Smooth muscle cell (in vitro differentiated cells): Measurements from ENCODE around the gene TP53RK. TPM values are rescaled to one million over a fixed set of nuclear protein-coding genes. Genes with fewer than 3 reads are reported as not detected.

Experiments used
- DNase-seq: peaks from one replicate; lab custom pipeline; 2025; ENCODE audit not compliant: unreplicated experiment; lab: John Stamatoyannopoulos, UW
- H2AFZ ChIP-seq: fragments of 200-600 bp; sonication (generic); 2 replicates; pipeline ENCODE4 v1.6.0; 2016; ENCODE audit warnings: antibody characterized with exemption, low read depth, mild to moderate bottlenecking
- H3F3A ChIP-seq: fragments of 200-600 bp; sonication (generic); 2 replicates; pipeline ENCODE4 v1.6.0; 2017; ENCODE audit warnings: antibody characterized with exemption, low read depth
- H3K27ac ChIP-seq: fragments of 200-600 bp; sonication (generic); 2 replicates; pipeline ENCODE4 v1.5.1; 2016; ENCODE audit warnings: low read depth, mild to moderate bottlenecking
- H3K27me3 ChIP-seq: fragments of 200-600 bp; sonication (generic); 2 replicates; pipeline ENCODE4 v1.6.1; 2016; ENCODE audit warnings: low read depth, mild to moderate bottlenecking
- H3K36me3 ChIP-seq: fragments of 200-600 bp; sonication (generic); 2 replicates; pipeline ENCODE4 v1.5.1; 2016; ENCODE audit warnings: low read depth
- H3K4me1 ChIP-seq: fragments of 200-600 bp; sonication (generic); 2 replicates; pipeline ENCODE4 v1.5.1; 2016; ENCODE audit warnings: low read depth
- H3K4me2 ChIP-seq: fragments of 200-600 bp; sonication (generic); 2 replicates; pipeline ENCODE4 v1.6.0; 2016; ENCODE audit warnings: mild to moderate bottlenecking
- H3K4me3 ChIP-seq: fragments of 200-600 bp; sonication (generic); 2 replicates; pipeline ENCODE4 v1.5.1; 2016; ENCODE audit warnings: mild to moderate bottlenecking
- H3K79me2 ChIP-seq: fragments of 200-600 bp; sonication (generic); 2 replicates; pipeline ENCODE4 v1.6.0; 2016; ENCODE audit warnings: low read depth, mild to moderate bottlenecking
- H3K9ac ChIP-seq: fragments of 200-600 bp; sonication (generic); 2 replicates; pipeline ENCODE4 v1.6.0; 2016; ENCODE audit warnings: low read depth
- H3K9me3 ChIP-seq: fragments of 200-600 bp; sonication (generic); replicated peaks from 2 replicates; pipeline ENCODE4 v1.5.1; 2016; ENCODE audit warnings: low read depth
- H4K20me1 ChIP-seq: fragments of 200-600 bp; sonication (generic); 2 replicates; pipeline ENCODE4 v1.6.0; 2016; ENCODE audit warnings: low read depth
- WGBS: methylation state at CpG from one replicate; pipeline ENCODE4 v1.1.7; 2016; ENCODE audit warnings: low lambda C conversion rate; 5-methylcytosine and 5-hydroxymethylcytosine counted together
- polyA plus RNA-seq: library from polyadenylated mRNA; unstranded; fragments of >200 nt; fragmentation: Nextera tagmentation; extraction: Ambion mirVana; gene quantifications from 2 replicates; pipeline ENCODE4 v1.2.1, GENCODE V29; 2016
- total RNA-seq: library from RNA; depleted of rRNA; stranded (reverse); fragments of >200 nt; gene quantifications from 2 replicates; pipeline ENCODE4 v1.2.3, GENCODE V29; 2014
- TF ChIP-seq, protein P1 (sequence below): fragments of 200-600 bp; sonication (generic); IDR thresholded peaks from 2 replicates; pipeline ENCODE4 v1.5.1; 2017; ENCODE audit warnings: borderline replicate concordance, mild to moderate bottlenecking, antibody characterized with exemption; ENCODE audit not compliant: insufficient read depth, poor library complexity, severe bottlenecking

TP53RK gene
- total and polyA plus RNA-seq, 2 experiments from 2014 or later: 26.5 to 30.9 TPM

DNA sequence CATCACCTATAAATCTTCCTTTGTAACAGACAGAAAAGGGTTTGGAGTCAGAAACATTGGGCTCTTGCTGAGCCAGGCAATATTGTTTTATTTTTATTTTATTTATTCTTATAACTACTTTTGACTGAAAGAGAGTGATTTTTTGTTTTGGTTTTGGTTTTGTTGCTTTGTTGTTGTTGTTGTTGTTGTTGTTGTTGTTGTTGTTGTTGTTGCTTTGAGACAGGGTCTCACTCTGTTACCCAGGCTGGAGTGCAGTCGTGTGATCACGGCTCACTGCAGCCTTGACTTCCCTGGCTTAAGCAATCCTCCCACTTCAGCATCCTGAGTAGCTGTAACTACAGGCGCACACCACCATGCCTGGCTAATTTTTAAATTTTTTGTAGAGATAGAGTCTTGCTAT is 22.9 kb downstream of the TP53RK start:
- peaks cover 9% of the 10 kb centered on the region for H3K36me3 ChIP-seq
- H3K27me3 ChIP-seq: no peaks in the 10 kb centered on the region
- no peak for DNase-seq
- H3K4me1 ChIP-seq: no peaks in the 10 kb centered on the region
- no peaks in the 10 kb centered on the region for H3F3A ChIP-seq
- H3K4me2 ChIP-seq: no peak overlapping the region
- no peaks in the 10 kb centered on the region for H3K79me2 ChIP-seq
- TF ChIP-seq, protein P1, sequence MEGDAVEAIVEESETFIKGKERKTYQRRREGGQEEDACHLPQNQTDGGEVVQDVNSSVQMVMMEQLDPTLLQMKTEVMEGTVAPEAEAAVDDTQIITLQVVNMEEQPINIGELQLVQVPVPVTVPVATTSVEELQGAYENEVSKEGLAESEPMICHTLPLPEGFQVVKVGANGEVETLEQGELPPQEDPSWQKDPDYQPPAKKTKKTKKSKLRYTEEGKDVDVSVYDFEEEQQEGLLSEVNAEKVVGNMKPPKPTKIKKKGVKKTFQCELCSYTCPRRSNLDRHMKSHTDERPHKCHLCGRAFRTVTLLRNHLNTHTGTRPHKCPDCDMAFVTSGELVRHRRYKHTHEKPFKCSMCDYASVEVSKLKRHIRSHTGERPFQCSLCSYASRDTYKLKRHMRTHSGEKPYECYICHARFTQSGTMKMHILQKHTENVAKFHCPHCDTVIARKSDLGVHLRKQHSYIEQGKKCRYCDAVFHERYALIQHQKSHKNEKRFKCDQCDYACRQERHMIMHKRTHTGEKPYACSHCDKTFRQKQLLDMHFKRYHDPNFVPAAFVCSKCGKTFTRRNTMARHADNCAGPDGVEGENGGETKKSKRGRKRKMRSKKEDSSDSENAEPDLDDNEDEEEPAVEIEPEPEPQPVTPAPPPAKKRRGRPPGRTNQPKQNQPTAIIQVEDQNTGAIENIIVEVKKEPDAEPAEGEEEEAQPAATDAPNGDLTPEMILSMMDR: no peak
- no peak overlapping the region for H3K9ac ChIP-seq
- no peaks in the 10 kb centered on the region for H4K20me1 ChIP-seq
- H3K27ac ChIP-seq: no peak overlapping the region
- H3K9me3 ChIP-seq: no peaks in the 10 kb centered on the region
- H2AFZ ChIP-seq: no peak overlapping the region
- WGBS: 97% methylated on average over 3 of the region's 3 CpGs
- no peak overlapping the region for H3K4me3 ChIP-seq

DNA sequence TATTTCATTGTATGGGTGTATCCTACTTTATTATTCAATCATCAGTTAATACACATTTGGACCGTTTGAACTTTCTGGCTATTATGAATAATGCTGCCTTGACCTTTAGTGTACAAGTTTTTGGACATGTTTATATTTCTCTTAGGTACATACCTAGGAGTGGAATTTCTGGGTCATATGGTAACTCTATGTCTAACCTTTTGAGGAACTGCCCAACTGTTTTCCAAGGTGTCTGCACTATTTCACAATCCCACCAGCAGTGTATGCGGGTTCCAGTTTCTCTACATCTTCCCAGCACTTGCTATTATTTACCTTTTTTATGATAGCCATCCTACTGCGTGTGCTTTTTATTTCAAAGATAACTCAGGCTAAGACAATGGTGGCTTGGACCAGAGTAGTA is 23.6 kb downstream of the TP53RK start:
- DNase-seq: no peak

DNA sequence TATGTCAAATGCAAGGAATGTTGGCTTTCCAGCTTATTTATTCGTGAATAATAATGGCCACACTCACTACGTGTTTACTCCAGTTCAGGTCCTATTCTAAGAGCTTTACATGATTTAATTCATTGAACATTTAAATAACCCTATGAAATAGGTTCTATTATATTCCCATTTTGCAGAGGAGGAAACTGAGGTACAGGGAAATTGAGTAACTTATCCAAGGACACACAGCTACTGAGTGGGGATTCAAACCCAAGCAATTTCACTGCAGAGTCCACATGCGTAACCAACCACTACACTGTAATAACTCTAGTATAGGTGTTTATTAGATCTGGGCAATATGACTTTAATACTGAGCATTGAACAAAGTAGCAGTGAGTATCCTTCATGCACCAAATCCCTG is 25.7 kb downstream of the TP53RK start:
- H2AFZ ChIP-seq: no peak overlapping the region
- no peaks in the 10 kb centered on the region for H3F3A ChIP-seq
- TF ChIP-seq, protein P1: no peak
- no peaks in the 10 kb centered on the region for H3K9me3 ChIP-seq
- no peak overlapping the region for H3K4me2 ChIP-seq
- no peaks in the 10 kb centered on the region for H3K79me2 ChIP-seq
- H3K4me3 ChIP-seq: no peak overlapping the region
- H3K9ac ChIP-seq: no peak overlapping the region
- no peak for DNase-seq
- 98% methylated on average over 3 of the region's 3 CpGs for WGBS
- H3K36me3 ChIP-seq: peaks cover 14% of the 10 kb centered on the region
- H4K20me1 ChIP-seq: no peaks in the 10 kb centered on the region
- no peaks in the 10 kb centered on the region for H3K4me1 ChIP-seq
- no peaks in the 10 kb centered on the region for H3K27me3 ChIP-seq
- H3K27ac ChIP-seq: no peak overlapping the region

More for the DNA sequence above, 23.6 kb downstream of the TP53RK start:
- no peaks in the 10 kb centered on the region for H4K20me1 ChIP-seq
- H3K27ac ChIP-seq: no peak overlapping the region
- H3K4me3 ChIP-seq: no peak overlapping the region
- no peaks in the 10 kb centered on the region for H3K4me1 ChIP-seq
- H3K79me2 ChIP-seq: no peaks in the 10 kb centered on the region
- H3K9me3 ChIP-seq: no peaks in the 10 kb centered on the region
- no peak overlapping the region for H3K4me2 ChIP-seq
- peaks cover 14% of the 10 kb centered on the region for H3K36me3 ChIP-seq
- TF ChIP-seq, protein P1: no peak
- H3F3A ChIP-seq: no peaks in the 10 kb centered on the region
- no peak overlapping the region for H2AFZ ChIP-seq
- H3K9ac ChIP-seq: no peak overlapping the region
- WGBS: 94% methylated on average over 3 of the region's 3 CpGs
- H3K27me3 ChIP-seq: no peaks in the 10 kb centered on the region

DNA sequence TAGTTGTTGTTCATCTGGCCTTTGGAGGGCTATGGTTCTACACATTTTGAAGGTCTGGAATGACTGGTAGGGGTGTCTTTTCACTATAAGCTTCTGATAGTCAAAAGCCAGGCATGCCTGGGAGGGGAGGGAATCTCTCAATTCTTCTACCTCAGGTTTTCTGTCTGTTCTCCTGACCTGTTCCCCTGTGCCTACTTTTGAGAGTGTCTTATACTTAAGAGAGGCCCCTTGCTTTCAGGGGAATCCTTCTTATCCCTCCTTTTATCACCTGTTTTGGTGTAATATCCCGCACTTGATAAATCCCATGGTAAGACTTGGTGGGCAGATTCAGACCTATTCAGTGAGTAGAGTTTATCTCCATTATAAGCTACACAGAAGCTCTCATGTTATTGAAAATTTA is 27.6 kb downstream of the TP53RK start:
- no peak for DNase-seq
- TF ChIP-seq, protein P1: no peak
- Histone ChIP-seq H3K27me3 (no peaks in the 10 kb centered on the region), H3K27ac (no peak overlapping the region), H2AFZ (no peak overlapping the region), H4K20me1 (no peaks in the 10 kb centered on the region), H3F3A (no peaks in the 10 kb centered on the region), H3K4me3 (no peak overlapping the region), H3K4me1 (no peaks in the 10 kb centered on the region), H3K9me3 (no peaks in the 10 kb centered on the region), H3K4me2 (no peak overlapping the region), H3K79me2 (no peaks in the 10 kb centered on the region), H3K9ac (no peak overlapping the region), H3K36me3 (peaks cover 7% of the 10 kb centered on the region)
- WGBS: 95% methylated on average over 1 of the region's 1 CpG
